ENCODE data around the gene ZNF100. TPM values are rescaled to one million over a fixed set of nuclear protein-coding genes. Genes with fewer than 3 reads are reported as not detected.

Gene ZNF100
- total RNA-seq, 1 experiment from 2014 or later, result 30.7 TPM

DNA sequence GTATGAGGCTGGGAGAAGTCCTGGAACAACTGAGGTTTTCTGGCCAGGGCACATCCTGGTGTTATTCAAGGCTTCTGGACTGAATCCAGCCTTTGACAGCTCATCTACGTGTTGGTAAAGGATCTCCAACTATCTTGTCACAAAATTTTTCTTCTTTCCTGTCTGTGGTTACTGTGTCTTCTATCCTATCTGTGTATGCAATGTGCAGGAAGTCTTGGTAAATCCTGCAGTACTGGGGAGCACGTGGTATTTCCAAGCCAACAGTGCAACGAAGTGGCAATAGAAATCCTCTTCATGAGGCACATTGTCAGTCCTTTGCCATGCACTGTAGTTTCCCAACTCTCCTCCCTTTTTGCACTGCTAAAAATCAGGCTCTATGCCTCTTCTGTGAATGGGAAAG lies 86.7 kb downstream of the ZNF100 start:
- H3K4me1 Mint-ChIP-seq, result peaks cover 4 to 7% of the 10 kb centered on the region in 2 experiments
- no peak overlapping the region for H4K91ac ChIP-seq (ENCODE audit: insufficient read length, low read depth, low read length)
- no peaks in the 10 kb centered on the region for H4K20me1 ChIP-seq (ENCODE audit: control insufficient read depth, insufficient read depth, insufficient read length)
- DNase-seq, result no peak
- no peak overlapping the region for H3K23ac ChIP-seq (ENCODE audit: insufficient read length, low read depth, low read length)
- peaks cover 51 to 64% of the 10 kb centered on the region in 2 experiments for H3K9me3 Mint-ChIP-seq
- no peaks in the 10 kb centered on the region for H3K79me2 ChIP-seq (ENCODE audit: insufficient read depth, low read length)
- H2BK12ac ChIP-seq (ENCODE audit: insufficient read length, low read depth, low read length), result no peak overlapping the region
- no peak overlapping the region for H4K5ac ChIP-seq (ENCODE audit: insufficient read length, low read depth, low read length)
- no peak overlapping the region; a peak in 1 of 5 replicates for H3K4me3 Mint-ChIP-seq
- H3K14ac ChIP-seq (ENCODE audit: insufficient read depth, low read length), result no peak overlapping the region
- H3T11ph ChIP-seq (ENCODE audit: low read length), result no peak overlapping the region
- no peak overlapping the region for H2AK5ac ChIP-seq (ENCODE audit: insufficient read length, low read length)
- peaks cover 1% of the 10 kb centered on the region; the same call in 1 of the 2 replicates for H3K27me3 Mint-ChIP-seq (ENCODE audit: low read depth)
- H2BK120ac ChIP-seq (ENCODE audit: low read depth, low read length, poor library complexity, severe bottlenecking), result no peak overlapping the region
- H2BK5ac ChIP-seq (ENCODE audit: insufficient read length, low read length), result no peak overlapping the region
- H2BK20ac ChIP-seq (ENCODE audit: low read depth, low read length, poor library complexity, severe bottlenecking), result no peak overlapping the region
- H2BK15ac ChIP-seq (ENCODE audit: low read depth, low read length), result no peak overlapping the region
- no peak overlapping the region for H4K8ac ChIP-seq (replicated peaks; ENCODE audit: insufficient read length, low read depth, low read length)
- no peak overlapping the region for H2AFZ ChIP-seq (ENCODE audit: low read length)
- no peaks in the 10 kb centered on the region for H3K79me1 ChIP-seq (ENCODE audit: insufficient read depth, low read depth, low read length, poor library complexity, severe bottlenecking)
- no peak overlapping the region for H3K4me2 ChIP-seq (ENCODE audit: insufficient read depth, insufficient read length, low read length)
- H3K36me3 Mint-ChIP-seq (ENCODE audit: insufficient read depth in 1 of 3, low read depth in 3 of 3), result peaks cover 11 to 22% (median 16%) of the 10 kb centered on the region in 3 experiments
- H3K4me1 ChIP-seq (ENCODE audit: insufficient read depth, low read length), result no peaks in the 10 kb centered on the region
- no peak overlapping the region for H3K9ac ChIP-seq (ENCODE audit: extremely low read depth, insufficient read length, low read length)
- no peak overlapping the region for H3K18ac ChIP-seq (ENCODE audit: insufficient read length, low read depth, low read length)
- no peak overlapping the region for H3K27ac Mint-ChIP-seq
- no peak overlapping the region for H3K4ac ChIP-seq (ENCODE audit: low read depth, low read length)
- H3K27me3 ChIP-seq (ENCODE audit: insufficient read depth, low read length), result no peaks in the 10 kb centered on the region
- H3K9me3 ChIP-seq (ENCODE audit: control insufficient read depth, low read depth, low read length), result peaks cover 32% of the 10 kb centered on the region
- TF ChIP-seq, protein P1, sequence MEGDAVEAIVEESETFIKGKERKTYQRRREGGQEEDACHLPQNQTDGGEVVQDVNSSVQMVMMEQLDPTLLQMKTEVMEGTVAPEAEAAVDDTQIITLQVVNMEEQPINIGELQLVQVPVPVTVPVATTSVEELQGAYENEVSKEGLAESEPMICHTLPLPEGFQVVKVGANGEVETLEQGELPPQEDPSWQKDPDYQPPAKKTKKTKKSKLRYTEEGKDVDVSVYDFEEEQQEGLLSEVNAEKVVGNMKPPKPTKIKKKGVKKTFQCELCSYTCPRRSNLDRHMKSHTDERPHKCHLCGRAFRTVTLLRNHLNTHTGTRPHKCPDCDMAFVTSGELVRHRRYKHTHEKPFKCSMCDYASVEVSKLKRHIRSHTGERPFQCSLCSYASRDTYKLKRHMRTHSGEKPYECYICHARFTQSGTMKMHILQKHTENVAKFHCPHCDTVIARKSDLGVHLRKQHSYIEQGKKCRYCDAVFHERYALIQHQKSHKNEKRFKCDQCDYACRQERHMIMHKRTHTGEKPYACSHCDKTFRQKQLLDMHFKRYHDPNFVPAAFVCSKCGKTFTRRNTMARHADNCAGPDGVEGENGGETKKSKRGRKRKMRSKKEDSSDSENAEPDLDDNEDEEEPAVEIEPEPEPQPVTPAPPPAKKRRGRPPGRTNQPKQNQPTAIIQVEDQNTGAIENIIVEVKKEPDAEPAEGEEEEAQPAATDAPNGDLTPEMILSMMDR (conservative IDR thresholded peaks at IDR 0.05), result no peak
- no CpG with 5 or more reads among the region's 3 CpGs for WGBS (ENCODE audit: extremely low coverage, insufficient read length, low lambda C conversion rate)
- no peaks in the 10 kb centered on the region for H3K23me2 ChIP-seq (ENCODE audit: insufficient read length, low read depth, low read length, poor library complexity, severe bottlenecking)
- H3K27ac ChIP-seq (ENCODE audit: insufficient read length, low read depth, low read length), result no peak overlapping the region
- no peak overlapping the region for H3K56ac ChIP-seq (ENCODE audit: insufficient read length, low read depth, low read length)

All from H9 (cell line).